OCI-LY7 (cell line): ENCODE results near the gene HSBP1L1.

Source experiments
- CTCF ChIP-seq: fragments of 200-600 bp; sonication (generic); conservative IDR thresholded peaks from 2 replicates; pipeline ENCODE4 v1.5.1; 2014; ENCODE audit warnings: mild to moderate bottlenecking, antibody characterized with exemption, low read length, moderate library complexity, mixed read lengths
- EZH2phosphoT487 ChIP-seq: fragments of 200-600 bp; sonication (generic); IDR thresholded peaks from 2 replicates; pipeline ENCODE4 v1.6.1; 2018; ENCODE audit warnings: low read depth, borderline replicate concordance, mild to moderate bottlenecking, mixed run types, antibody characterized with exemption, low read length, moderate library complexity, mixed read lengths

GRCh38 chr18:79922971-79923411 lies 41.5 kb upstream of the HSBP1L1 start:
- no peak for TF ChIP-seq CTCF
- TF ChIP-seq EZH2phosphoT487, result no peak
